NB4 (cell line): ENCODE results near the gene EPSTI1.

Experiments
- DNase-seq: peaks from one replicate; pipeline ENCODE4 v3.0.0; 2010; ENCODE audit warnings: low read depth
- H3K4me3 ChIP-seq: one replicate; pipeline ENCODE4 v1.5.1; 2011; ENCODE audit warnings: mild to moderate bottlenecking, low read depth, low read length, moderate library complexity
- MYC ChIP-seq: IDR thresholded peaks from 2 replicates; pipeline ENCODE4 v1.6.1; 2011; ENCODE audit warnings: low read depth, low read length
- POLR2A ChIP-seq: IDR thresholded peaks from 2 replicates; pipeline ENCODE4 v1.6.1; 2011; ENCODE audit warnings: mild to moderate bottlenecking; ENCODE audit not compliant: insufficient read length; ENCODE audit errors: extremely low read depth
- TF ChIP-seq, protein P1 (sequence below): IDR thresholded peaks from one replicate; pipeline ENCODE4 v1.5.1; 2012; ENCODE audit warnings: low read depth, low read length
- TF ChIP-seq, protein P2 (sequence below): IDR thresholded peaks from 2 replicates; pipeline ENCODE4 v1.6.1; 2011; ENCODE audit warnings: low read depth, low read length

EPSTI1 gene

DNA sequence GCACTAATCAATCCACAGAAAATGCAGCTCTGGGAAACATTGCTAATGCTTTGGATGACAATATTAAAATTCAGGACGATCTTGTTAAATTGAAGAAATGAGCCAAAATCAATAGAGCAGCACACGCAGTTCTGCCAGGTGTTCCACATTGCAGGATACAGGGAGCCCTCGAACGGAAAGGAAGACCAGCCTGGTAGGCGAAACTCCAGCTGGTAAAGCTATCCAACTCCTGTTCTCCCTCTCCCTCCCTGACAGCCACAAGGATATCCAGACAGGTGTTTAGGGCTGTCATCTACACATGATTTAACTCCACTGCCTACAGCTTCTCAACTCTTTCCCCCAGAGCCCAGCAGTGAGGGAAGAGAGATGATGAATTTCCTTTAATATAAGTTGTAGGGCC lies 67.7 kb downstream of the EPSTI1 start:
- no peak for DNase-seq
- no peak for TF ChIP-seq MYC
- no peak for TF ChIP-seq POLR2A
- TF ChIP-seq, protein P1, sequence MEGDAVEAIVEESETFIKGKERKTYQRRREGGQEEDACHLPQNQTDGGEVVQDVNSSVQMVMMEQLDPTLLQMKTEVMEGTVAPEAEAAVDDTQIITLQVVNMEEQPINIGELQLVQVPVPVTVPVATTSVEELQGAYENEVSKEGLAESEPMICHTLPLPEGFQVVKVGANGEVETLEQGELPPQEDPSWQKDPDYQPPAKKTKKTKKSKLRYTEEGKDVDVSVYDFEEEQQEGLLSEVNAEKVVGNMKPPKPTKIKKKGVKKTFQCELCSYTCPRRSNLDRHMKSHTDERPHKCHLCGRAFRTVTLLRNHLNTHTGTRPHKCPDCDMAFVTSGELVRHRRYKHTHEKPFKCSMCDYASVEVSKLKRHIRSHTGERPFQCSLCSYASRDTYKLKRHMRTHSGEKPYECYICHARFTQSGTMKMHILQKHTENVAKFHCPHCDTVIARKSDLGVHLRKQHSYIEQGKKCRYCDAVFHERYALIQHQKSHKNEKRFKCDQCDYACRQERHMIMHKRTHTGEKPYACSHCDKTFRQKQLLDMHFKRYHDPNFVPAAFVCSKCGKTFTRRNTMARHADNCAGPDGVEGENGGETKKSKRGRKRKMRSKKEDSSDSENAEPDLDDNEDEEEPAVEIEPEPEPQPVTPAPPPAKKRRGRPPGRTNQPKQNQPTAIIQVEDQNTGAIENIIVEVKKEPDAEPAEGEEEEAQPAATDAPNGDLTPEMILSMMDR: no peak
- TF ChIP-seq, protein P2, sequence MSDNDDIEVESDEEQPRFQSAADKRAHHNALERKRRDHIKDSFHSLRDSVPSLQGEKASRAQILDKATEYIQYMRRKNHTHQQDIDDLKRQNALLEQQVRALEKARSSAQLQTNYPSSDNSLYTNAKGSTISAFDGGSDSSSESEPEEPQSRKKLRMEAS: no peak

DNA sequence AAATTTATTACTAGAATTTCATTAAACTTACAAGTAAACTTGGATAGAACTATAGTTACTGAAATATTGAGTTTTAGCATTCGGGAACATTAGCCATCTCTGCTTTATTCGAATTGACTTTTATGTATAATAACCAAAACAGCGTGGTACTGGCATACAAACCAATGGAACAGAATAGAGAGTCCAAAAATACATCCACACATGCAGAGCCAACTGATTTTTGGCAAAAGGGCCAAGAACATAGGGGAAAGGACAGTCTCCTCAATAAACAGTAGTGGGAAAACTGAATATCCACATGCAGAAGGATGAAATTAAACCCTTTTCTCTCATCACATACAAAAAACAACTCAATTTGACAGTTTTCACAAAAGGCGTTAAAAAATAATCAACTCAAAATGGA lies 84.3 kb downstream of the EPSTI1 start:
- no peak for DNase-seq
- TF ChIP-seq MYC: no peak
- no peak for TF ChIP-seq POLR2A
- TF ChIP-seq, protein P2: no peak
- TF ChIP-seq, protein P1: no peak
- H3K4me3 ChIP-seq: no peak overlapping the region

More for the DNA sequence above, 67.7 kb downstream of the EPSTI1 start:
- H3K4me3 ChIP-seq: no peak overlapping the region

DNA sequence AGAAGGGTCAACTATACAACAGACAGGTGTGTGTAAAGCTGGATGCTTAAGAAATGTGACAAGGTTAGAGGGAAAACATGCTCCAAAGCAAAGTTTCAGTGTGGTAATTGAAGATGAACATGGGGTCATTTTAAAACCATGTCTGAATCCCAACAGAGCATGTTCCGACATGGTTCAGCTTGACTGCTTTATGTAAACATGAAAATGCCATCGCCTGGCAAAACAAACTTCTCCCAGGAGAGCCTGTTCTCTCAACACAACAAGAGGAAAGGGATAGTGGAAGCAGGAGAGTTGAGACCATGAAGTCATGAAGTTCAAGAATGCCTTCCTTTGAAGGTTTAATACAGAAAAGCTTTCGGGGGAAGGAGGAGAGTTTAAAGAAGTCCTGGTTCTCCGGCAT lies 85.8 kb downstream of the EPSTI1 start:
- TF ChIP-seq, protein P1: no peak
- DNase-seq: no peak
- H3K4me3 ChIP-seq: no peak overlapping the region

GRCh38 chr13:42905579-42905978 lies 86.5 kb downstream of the EPSTI1 start:
- TF ChIP-seq, protein P1: no peak
- no peak for TF ChIP-seq POLR2A
- TF ChIP-seq, protein P2: no peak
- no peak for TF ChIP-seq MYC
- DNase-seq: no peak
- H3K4me3 ChIP-seq: no peak overlapping the region

DNA sequence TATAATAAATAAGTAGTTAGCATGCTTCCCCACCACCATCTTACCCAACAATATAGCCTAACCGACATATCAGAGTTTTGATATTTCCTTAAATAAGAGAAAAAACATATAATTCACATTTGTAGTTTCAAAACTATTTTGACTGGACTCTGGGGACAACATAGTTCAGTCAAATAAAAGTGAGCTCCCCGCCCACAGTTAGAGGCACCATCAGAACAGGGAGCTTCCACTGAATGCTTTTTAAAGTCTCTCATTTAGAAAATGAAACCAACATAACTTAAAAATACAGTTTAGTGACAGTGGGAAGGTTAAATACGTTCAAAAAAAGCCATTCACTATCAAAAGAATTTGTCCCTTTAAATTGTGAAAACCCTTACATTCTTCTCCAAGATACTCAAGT lies 92.8 kb downstream of the EPSTI1 start:
- no peak for DNase-seq
- no peak for TF ChIP-seq MYC
- TF ChIP-seq POLR2A: no peak
- TF ChIP-seq, protein P2: no peak
- TF ChIP-seq, protein P1: no peak
- no peak overlapping the region for H3K4me3 ChIP-seq

DNA sequence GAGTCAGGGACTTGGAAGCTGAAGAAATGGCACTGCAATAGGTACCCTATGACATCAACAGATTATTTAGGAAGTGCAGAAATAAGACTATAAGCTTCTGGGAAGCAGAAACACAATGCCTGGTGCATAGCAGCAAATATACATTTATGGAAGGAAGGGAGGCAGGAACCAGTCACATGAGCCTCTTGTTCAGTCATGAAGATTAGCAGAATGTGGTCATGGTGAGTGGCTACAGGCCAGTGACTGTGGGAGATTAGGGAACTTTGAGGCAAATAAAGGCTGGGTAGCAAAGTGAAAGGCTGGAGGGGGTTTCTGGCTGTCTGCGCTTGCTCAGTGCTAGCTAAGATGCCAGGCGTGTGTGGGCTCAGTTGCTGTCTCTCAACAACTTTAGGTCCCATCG lies 96.3 kb downstream of the EPSTI1 start:
- DNase-seq: no peak
- TF ChIP-seq POLR2A (no peak), MYC (no peak)
- TF ChIP-seq, protein P2: no peak
- TF ChIP-seq, protein P1: no peak
- H3K4me3 ChIP-seq: no peak overlapping the region
